Measurements from ENCODE around the gene NCOA3.

GRCh38 chr20:47627540-47627939 is 125.9 kb downstream of the NCOA3 start:
- TF ChIP-seq CTCF (IDR thresholded peaks at IDR 0.05) (no peak), POLR2A (IDR thresholded peaks at IDR 0.05) (no peak), EP300 (IDR thresholded peaks at IDR 0.05) (no peak), POLR2AphosphoS5 (IDR thresholded peaks at IDR 0.05) (no peak)
